ENCODE measurements around the gene EIF2S2. TPM values are rescaled to one million over a fixed set of nuclear protein-coding genes. Genes with fewer than 3 reads are reported as not detected.
A peak's percentile ranks its signal among the peaks of the same experiment; 100 is the strongest.

Gene EIF2S2
- total and polyA plus RNA-seq, 2 experiments from 2014 or later: 40.9 to 75.8 TPM

- Histone ChIP-seq H3K27ac (no peak overlapping the region), H3K9me3 (ENCODE audit: low read depth) (no peaks in the 10 kb centered on the region), H2AFZ (no peak overlapping the region), H3K4me3 (no peak overlapping the region), H3K9me2 (replicated peaks; ENCODE audit: insufficient read depth) (no peaks in the 10 kb centered on the region), H3K4me2 (no peak overlapping the region), H3K79me2 (peaks cover 83% of the 10 kb centered on the region), H3K36me3 (replicated peaks; ENCODE audit: insufficient read depth, low read depth) (no peaks in the 10 kb centered on the region), H4K20me1 (ENCODE audit: insufficient read depth, poor library complexity, severe bottlenecking) (peaks cover 85% of the 10 kb centered on the region), H3K4me1 (ENCODE audit: insufficient read depth) (peaks cover 17% of the 10 kb centered on the region), H3K27me3 (no peaks in the 10 kb centered on the region)
- WGBS (ENCODE audit: low lambda C conversion rate, missing lambda C conversion rate): 100% methylated on average over 1 of the region's 1 CpG
- TF ChIP-seq CTCF (IDR thresholded peaks at IDR 0.05; ENCODE audit: poor library complexity): no peak
- no peak for TF ChIP-seq EZH2 (IDR thresholded peaks at IDR 0.05; ENCODE audit: borderline replicate concordance)
- no peak for TF ChIP-seq EZH2phosphoT487 (IDR thresholded peaks at IDR 0.05; ENCODE audit: low read depth, severe bottlenecking, unreplicated experiment)
- no peak for DNase-seq (ENCODE audit: low spot score)
Observed at GRCh38 chr20:34049389-34049788, 62.7 kb downstream of the EIF2S2 start.

DNA sequence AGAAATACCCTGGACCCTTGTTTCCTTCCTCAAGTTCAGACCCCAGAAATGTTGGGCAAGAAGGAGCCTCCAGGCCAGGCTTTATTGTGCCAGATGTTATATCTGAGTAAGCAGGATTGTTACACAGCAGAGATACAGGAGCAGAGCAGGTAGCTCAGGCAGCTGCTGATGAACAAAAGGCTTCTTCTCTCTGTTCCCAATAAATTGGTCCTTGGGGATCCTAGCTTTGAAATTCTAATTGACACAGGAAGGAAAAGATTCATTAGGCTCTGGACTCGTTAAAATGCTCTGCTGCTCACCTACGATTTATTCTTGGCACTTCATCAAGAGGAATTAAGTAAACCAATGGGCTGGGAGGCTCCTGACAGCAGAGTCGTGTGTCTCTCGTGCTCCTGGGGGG lies 64.1 kb downstream of the EIF2S2 start:
- no peak overlapping the region for H3K27ac ChIP-seq
- H3K4me2 ChIP-seq: no peak overlapping the region
- H3K79me2 ChIP-seq: peaks cover 83% of the 10 kb centered on the region
- peaks cover 83% of the 10 kb centered on the region for H4K20me1 ChIP-seq (ENCODE audit: insufficient read depth, poor library complexity, severe bottlenecking)
- H2AFZ ChIP-seq: no peak overlapping the region
- H3K9me2 ChIP-seq (replicated peaks; ENCODE audit: insufficient read depth): no peaks in the 10 kb centered on the region
- no peaks in the 10 kb centered on the region for H3K9me3 ChIP-seq (ENCODE audit: low read depth)
- H3K4me3 ChIP-seq: no peak overlapping the region
- H3K4me1 ChIP-seq (ENCODE audit: insufficient read depth): peaks cover 17% of the 10 kb centered on the region
- no peaks in the 10 kb centered on the region for H3K36me3 ChIP-seq (replicated peaks; ENCODE audit: insufficient read depth, low read depth)
- DNase-seq (ENCODE audit: low spot score): no peak
- no peak for TF ChIP-seq EZH2phosphoT487 (IDR thresholded peaks at IDR 0.05; ENCODE audit: low read depth, severe bottlenecking, unreplicated experiment)
- no peak for TF ChIP-seq CTCF (IDR thresholded peaks at IDR 0.05; ENCODE audit: poor library complexity)
- TF ChIP-seq EZH2 (IDR thresholded peaks at IDR 0.05; ENCODE audit: borderline replicate concordance): no peak
- H3K27me3 ChIP-seq: no peaks in the 10 kb centered on the region
- WGBS (ENCODE audit: low lambda C conversion rate, missing lambda C conversion rate): 87% methylated on average over 4 of the region's 4 CpGs

GRCh38 chr20:34047010-34047687 lies 64.9 kb downstream of the EIF2S2 start:
- H3K9me3 ChIP-seq (ENCODE audit: low read depth): no peaks in the 10 kb centered on the region
- peak overlapping the region; percentile 39 for H3K27ac ChIP-seq
- H3K4me1 ChIP-seq (ENCODE audit: insufficient read depth): peaks cover 17% of the 10 kb centered on the region
- TF ChIP-seq EZH2phosphoT487 (IDR thresholded peaks at IDR 0.05; ENCODE audit: low read depth, severe bottlenecking, unreplicated experiment) (no peak), CTCF (IDR thresholded peaks at IDR 0.05; ENCODE audit: poor library complexity) (no peak), EZH2 (IDR thresholded peaks at IDR 0.05; ENCODE audit: borderline replicate concordance) (no peak)
- no peaks in the 10 kb centered on the region for H3K27me3 ChIP-seq
- H3K36me3 ChIP-seq (replicated peaks; ENCODE audit: insufficient read depth, low read depth): no peaks in the 10 kb centered on the region
- no peaks in the 10 kb centered on the region for H3K9me2 ChIP-seq (replicated peaks; ENCODE audit: insufficient read depth)
- H3K79me2 ChIP-seq: peaks cover 83% of the 10 kb centered on the region
- 97% methylated on average over 7 of the region's 7 CpGs for WGBS (ENCODE audit: low lambda C conversion rate, missing lambda C conversion rate)
- no peak overlapping the region for H3K4me3 ChIP-seq
- DNase-seq (ENCODE audit: low spot score): no peak
- no peak overlapping the region for H2AFZ ChIP-seq
- H3K4me2 ChIP-seq: no peak overlapping the region
- H4K20me1 ChIP-seq (ENCODE audit: insufficient read depth, poor library complexity, severe bottlenecking): peaks cover 84% of the 10 kb centered on the region
